Smooth muscle cell (in vitro differentiated cells): ENCODE data around the gene ANK3. TPM values are rescaled to one million over a fixed set of nuclear protein-coding genes. Genes with fewer than 3 reads are reported as not detected.

Experiments used
- DNase-seq: peaks from one replicate; lab custom pipeline; 2025; ENCODE audit not compliant: unreplicated experiment; lab: John Stamatoyannopoulos, UW
- H2AFZ ChIP-seq: fragments of 200-600 bp; sonication (generic); 2 replicates; pipeline ENCODE4 v1.6.0; 2016; ENCODE audit warnings: antibody characterized with exemption, low read depth, mild to moderate bottlenecking
- H3F3A ChIP-seq: fragments of 200-600 bp; sonication (generic); 2 replicates; pipeline ENCODE4 v1.6.0; 2017; ENCODE audit warnings: antibody characterized with exemption, low read depth
- H3K27ac ChIP-seq: fragments of 200-600 bp; sonication (generic); 2 replicates; pipeline ENCODE4 v1.5.1; 2016; ENCODE audit warnings: low read depth, mild to moderate bottlenecking
- H3K27me3 ChIP-seq: fragments of 200-600 bp; sonication (generic); 2 replicates; pipeline ENCODE4 v1.6.1; 2016; ENCODE audit warnings: low read depth, mild to moderate bottlenecking
- H3K36me3 ChIP-seq: fragments of 200-600 bp; sonication (generic); 2 replicates; pipeline ENCODE4 v1.5.1; 2016; ENCODE audit warnings: low read depth
- H3K4me1 ChIP-seq: fragments of 200-600 bp; sonication (generic); 2 replicates; pipeline ENCODE4 v1.5.1; 2016; ENCODE audit warnings: low read depth
- H3K4me2 ChIP-seq: fragments of 200-600 bp; sonication (generic); 2 replicates; pipeline ENCODE4 v1.6.0; 2016; ENCODE audit warnings: mild to moderate bottlenecking
- H3K4me3 ChIP-seq: fragments of 200-600 bp; sonication (generic); 2 replicates; pipeline ENCODE4 v1.5.1; 2016; ENCODE audit warnings: mild to moderate bottlenecking
- H3K79me2 ChIP-seq: fragments of 200-600 bp; sonication (generic); 2 replicates; pipeline ENCODE4 v1.6.0; 2016; ENCODE audit warnings: low read depth, mild to moderate bottlenecking
- H3K9ac ChIP-seq: fragments of 200-600 bp; sonication (generic); 2 replicates; pipeline ENCODE4 v1.6.0; 2016; ENCODE audit warnings: low read depth
- H3K9me3 ChIP-seq: fragments of 200-600 bp; sonication (generic); replicated peaks from 2 replicates; pipeline ENCODE4 v1.5.1; 2016; ENCODE audit warnings: low read depth
- H4K20me1 ChIP-seq: fragments of 200-600 bp; sonication (generic); 2 replicates; pipeline ENCODE4 v1.6.0; 2016; ENCODE audit warnings: low read depth
- CTCF ChIP-seq: fragments of 200-600 bp; sonication (generic); IDR thresholded peaks from 2 replicates; pipeline ENCODE4 v1.5.1; 2017; ENCODE audit warnings: borderline replicate concordance, mild to moderate bottlenecking, antibody characterized with exemption; ENCODE audit not compliant: insufficient read depth, poor library complexity, severe bottlenecking
- WGBS: methylation state at CpG from one replicate; pipeline ENCODE4 v1.1.7; 2016; ENCODE audit warnings: low lambda C conversion rate; 5-methylcytosine and 5-hydroxymethylcytosine counted together
- polyA plus RNA-seq: library from polyadenylated mRNA; unstranded; fragments of >200 nt; fragmentation: Nextera tagmentation; extraction: Ambion mirVana; gene quantifications from 2 replicates; pipeline ENCODE4 v1.2.1, GENCODE V29; 2016
- total RNA-seq: library from RNA; depleted of rRNA; stranded (reverse); fragments of >200 nt; gene quantifications from 2 replicates; pipeline ENCODE4 v1.2.3, GENCODE V29; 2014

Gene ANK3
- total and polyA plus RNA-seq, 2 experiments from 2014 or later: 28.2 to 85.5 TPM

GRCh38 chr10:60073781-60074656 lies 315.7 kb downstream of the ANK3 start:
- H3K36me3 ChIP-seq: peaks cover 12% of the 10 kb centered on the region
- no peak for TF ChIP-seq CTCF
- no peak overlapping the region for H3K4me3 ChIP-seq
- H3K4me1 ChIP-seq: no peaks in the 10 kb centered on the region
- H3K27ac ChIP-seq: no peak overlapping the region
- no peaks in the 10 kb centered on the region for H3F3A ChIP-seq
- H4K20me1 ChIP-seq: no peaks in the 10 kb centered on the region
- no peak for DNase-seq
- no peaks in the 10 kb centered on the region for H3K9me3 ChIP-seq
- H3K4me2 ChIP-seq: no peak overlapping the region
- no peaks in the 10 kb centered on the region for H3K79me2 ChIP-seq
- 97% methylated on average over 11 of the region's 11 CpGs for WGBS
- H2AFZ ChIP-seq: no peak overlapping the region
- no peaks in the 10 kb centered on the region for H3K27me3 ChIP-seq
- no peak overlapping the region for H3K9ac ChIP-seq

DNA sequence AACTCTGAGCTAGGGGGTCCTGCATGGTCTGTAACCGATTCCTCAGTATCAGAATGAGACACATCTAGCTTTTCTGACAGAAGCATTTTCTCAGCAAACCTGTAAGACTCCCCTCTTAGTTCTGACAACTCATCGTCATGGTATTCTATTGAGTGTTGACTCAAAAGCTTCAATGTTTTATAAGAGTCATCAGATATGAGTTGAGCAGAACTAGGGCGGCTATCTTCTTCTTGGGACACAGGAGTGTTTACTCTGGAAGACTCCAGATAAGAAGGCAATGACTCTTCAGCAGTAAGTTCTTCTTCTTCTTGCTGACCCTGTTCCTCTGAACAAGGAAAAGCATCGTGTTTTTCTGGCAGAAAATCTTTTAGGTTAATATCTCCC lies 316.3 kb downstream of the ANK3 start:
- DNase-seq: no peak
- no peaks in the 10 kb centered on the region for H3K9me3 ChIP-seq
- H3K27me3 ChIP-seq: no peaks in the 10 kb centered on the region
- no peaks in the 10 kb centered on the region for H3K79me2 ChIP-seq
- no peak overlapping the region for H2AFZ ChIP-seq
- WGBS: 96% methylated on average over 4 of the region's 4 CpGs
- H4K20me1 ChIP-seq: no peaks in the 10 kb centered on the region
- H3F3A ChIP-seq: no peaks in the 10 kb centered on the region
- TF ChIP-seq CTCF: no peak
- H3K9ac ChIP-seq: no peak overlapping the region
- H3K4me1 ChIP-seq: no peaks in the 10 kb centered on the region
- no peak overlapping the region for H3K4me3 ChIP-seq
- H3K4me2 ChIP-seq: no peak overlapping the region
- H3K27ac ChIP-seq: no peak overlapping the region
- peaks cover 12% of the 10 kb centered on the region for H3K36me3 ChIP-seq

- no peaks in the 10 kb centered on the region for H3K4me1 ChIP-seq
- H3K9ac ChIP-seq: no peak overlapping the region
- H3K4me2 ChIP-seq: no peak overlapping the region
- H2AFZ ChIP-seq: no peak overlapping the region
- H4K20me1 ChIP-seq: no peaks in the 10 kb centered on the region
- H3K36me3 ChIP-seq: peaks cover 4% of the 10 kb centered on the region
- DNase-seq: no peak
- H3K4me3 ChIP-seq: no peak overlapping the region
- H3K9me3 ChIP-seq: no peaks in the 10 kb centered on the region
- TF ChIP-seq CTCF: no peak
- H3K27me3 ChIP-seq: no peaks in the 10 kb centered on the region
- no peak overlapping the region for H3K27ac ChIP-seq
- H3F3A ChIP-seq: no peaks in the 10 kb centered on the region
- 86% methylated on average over 2 of the region's 2 CpGs for WGBS
- no peaks in the 10 kb centered on the region for H3K79me2 ChIP-seq
Measured at GRCh38 chr10:60069311-60069710, 320.4 kb downstream of the ANK3 start.

DNA sequence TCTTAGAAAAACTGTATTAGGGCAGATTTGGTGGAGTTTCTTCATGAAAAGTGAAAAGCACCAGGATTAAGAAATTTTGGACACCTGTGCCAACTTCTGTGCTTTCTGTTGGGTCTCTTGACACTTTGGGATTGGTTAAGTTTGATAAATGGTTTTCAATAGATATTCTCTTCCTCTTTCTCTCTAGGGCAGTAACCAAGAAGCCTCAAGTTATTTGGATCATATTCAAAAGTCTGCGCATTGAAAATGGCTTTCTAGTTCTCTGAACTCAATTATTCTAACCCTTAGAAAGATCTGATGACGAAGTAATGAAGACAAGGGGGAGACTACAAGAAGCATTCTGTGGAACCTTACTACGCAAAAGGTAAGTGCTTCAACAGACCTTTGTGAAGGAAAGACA lies 339.3 kb downstream of the ANK3 start:
- no peaks in the 10 kb centered on the region for H3K9me3 ChIP-seq
- no peak overlapping the region for H3K4me3 ChIP-seq
- H2AFZ ChIP-seq: no peak overlapping the region
- no peak overlapping the region for H3K27ac ChIP-seq
- H3K79me2 ChIP-seq: no peaks in the 10 kb centered on the region
- no peak for DNase-seq
- H3K4me2 ChIP-seq: no peak overlapping the region
- no peak overlapping the region for H3K9ac ChIP-seq
- no peak for TF ChIP-seq CTCF
- H3K27me3 ChIP-seq: no peaks in the 10 kb centered on the region
- WGBS: 98% methylated on average over 3 of the region's 3 CpGs
- H3F3A ChIP-seq: peaks cover 5% of the 10 kb centered on the region
- no peaks in the 10 kb centered on the region for H3K4me1 ChIP-seq
- H4K20me1 ChIP-seq: no peaks in the 10 kb centered on the region
- H3K36me3 ChIP-seq: no peaks in the 10 kb centered on the region
